Kidney (tissue), 14 donors: ENCODE measurements around the gene KPNA5. TPM values are rescaled to one million over a fixed set of nuclear protein-coding genes. Genes with fewer than 3 reads are reported as not detected.
"Not testable (repeated sequence)": the region's sequence is repeated elsewhere in the genome, so short reads cannot be mapped to it uniquely, and the experiment has no call there.

Experiments used
- DNase-seq, 5 donors: peaks; one replicate each; pipeline ENCODE4 v3.0.0-alpha.2; 2013 to 2020
- FAIRE-seq: peaks from 2 replicates; lab custom pipeline; 2012; peaks lifted over from hg19 to GRCh38; lab: Jason Lieb, UNC
- H3K27ac ChIP-seq, 2 donors: one replicate each; pipeline ENCODE4 v1.7.0; 2013; ENCODE audit warnings: low read depth in 2 of 2, low read length in 2 of 2, inconsistent platforms in 1 of 2
- H3K27me3 ChIP-seq: one replicate; pipeline ENCODE4 v1.7.1; 2013; ENCODE audit warnings: low read length, inconsistent platforms; ENCODE audit not compliant: control insufficient read depth, insufficient read depth
- H3K36me3 ChIP-seq, 3 donors: one replicate each; pipeline versions ENCODE4 v1.7.0 to v1.7.1; 2013; ENCODE audit warnings: low read length in 3 of 3, control low read depth in 1 of 3, inconsistent platforms in 1 of 3; ENCODE audit not compliant: insufficient read depth in 3 of 3, control insufficient read depth in 2 of 3
- H3K4me1 ChIP-seq, 3 donors: one replicate each; pipeline versions ENCODE4 v1.7.0 to v1.7.1; 2013; ENCODE audit warnings: low read length in 3 of 3, inconsistent platforms in 1 of 3, low read depth in 1 of 3; ENCODE audit not compliant: control insufficient read depth in 2 of 3, insufficient read depth in 2 of 3
- H3K4me3 ChIP-seq, 3 donors: one replicate each; pipeline versions ENCODE4 v1.7.0 to v1.8.1; 2013; ENCODE audit warnings: low read length in 3 of 3, control low read depth in 1 of 3, inconsistent platforms in 1 of 3
- H3K9ac ChIP-seq, 3 donors: one replicate each; pipeline versions ENCODE4 v1.7.0 to v1.7.1; 2013; ENCODE audit warnings: low read length in 3 of 3, control low read depth in 1 of 3, inconsistent platforms in 1 of 3
- H3K9me3 ChIP-seq, 3 donors: one replicate each; pipeline versions ENCODE4 v1.7.0 to v1.7.1; 2013; ENCODE audit warnings: low read length in 3 of 3, control low read depth in 1 of 3, inconsistent platforms in 1 of 3; ENCODE audit not compliant: control insufficient read depth in 2 of 3, insufficient read depth in 1 of 3
- intact Hi-C: fragments of 100-400 bp; cut with DNase I; formaldehyde crosslinking; loops from one replicate; pipeline ENCODE4 v1.11.1; 2022
- polyA plus RNA-seq: library from polyadenylated mRNA; stranded (reverse); fragments of 350-450 nt; fragmentation: Illumina TruSeq; extraction: RNeasy Lipid Tissue Mini Kit (QIAGEN cat#74804); gene quantifications from one replicate; pipeline ENCODE4 v1.2.3, GENCODE V29; 2014; ENCODE audit warnings: low read depth, low replicate concordance; ENCODE audit not compliant: insufficient read depth
- total RNA-seq: library from RNA; stranded (reverse); fragmentation: NEBNext Ultra II Directional; extraction: Animal tissue kit (Norgen Biotek cat#: 25700); gene quantifications from one replicate; pipeline ENCODE4 v1.2.1, GENCODE V29; 2021
- TF ChIP-seq, protein P1 (sequence below): IDR thresholded peaks from 3 replicates; pipeline ENCODE4 v1.5.1; 2012; ENCODE audit warnings: mild to moderate bottlenecking, moderate library complexity, borderline replicate concordance; ENCODE audit not compliant: insufficient read depth; ENCODE audit errors: extremely low read depth
- donor health status: control.
- donor health status: control.
- donor health status: control.
- donor health status: control.
- donor health status: control.
- donor health status: DM: yes; HTN: yes; CAD: no.
- donor health status: Normal renal cell carcinoma (clear cell type).

KPNA5 gene
- total and polyA plus RNA-seq, 2 donors from 2014 or later: 2.5 to 18.2 TPM

DNA sequence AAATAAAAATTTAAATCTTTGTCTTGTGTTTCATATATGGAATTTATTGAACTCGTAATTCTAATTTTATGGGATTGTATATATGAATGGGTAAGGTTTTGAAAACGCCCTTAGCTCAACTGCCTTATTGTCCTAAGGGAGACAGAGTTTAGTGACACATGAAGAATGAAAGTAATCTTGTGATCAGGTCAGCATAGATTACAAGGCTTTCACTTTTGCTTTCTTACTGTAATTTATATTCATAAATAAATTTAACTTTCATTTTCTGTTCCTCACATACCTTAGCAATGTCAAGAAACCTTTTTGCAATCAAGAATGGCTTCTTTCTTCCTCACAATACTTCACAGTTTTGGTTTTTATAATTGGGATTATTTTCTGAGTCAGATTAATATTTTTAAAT lies 14.4 kb downstream of the KPNA5 start:
- Histone ChIP-seq H3K36me3 (peaks cover 3 to 9% (median 6%) of the 10 kb centered on the region in 3 donors), H3K4me3 (no peak overlapping the region), H3K9ac (no peak overlapping the region), H3K9me3 (no peaks in the 10 kb centered on the region), H3K4me1 (no peaks in the 10 kb centered on the region), H3K27ac (no peak overlapping the region), H3K27me3 (no peaks in the 10 kb centered on the region)
- FAIRE-seq (peak; percentile 55), DNase-seq (no peak)
- TF ChIP-seq, protein P1, sequence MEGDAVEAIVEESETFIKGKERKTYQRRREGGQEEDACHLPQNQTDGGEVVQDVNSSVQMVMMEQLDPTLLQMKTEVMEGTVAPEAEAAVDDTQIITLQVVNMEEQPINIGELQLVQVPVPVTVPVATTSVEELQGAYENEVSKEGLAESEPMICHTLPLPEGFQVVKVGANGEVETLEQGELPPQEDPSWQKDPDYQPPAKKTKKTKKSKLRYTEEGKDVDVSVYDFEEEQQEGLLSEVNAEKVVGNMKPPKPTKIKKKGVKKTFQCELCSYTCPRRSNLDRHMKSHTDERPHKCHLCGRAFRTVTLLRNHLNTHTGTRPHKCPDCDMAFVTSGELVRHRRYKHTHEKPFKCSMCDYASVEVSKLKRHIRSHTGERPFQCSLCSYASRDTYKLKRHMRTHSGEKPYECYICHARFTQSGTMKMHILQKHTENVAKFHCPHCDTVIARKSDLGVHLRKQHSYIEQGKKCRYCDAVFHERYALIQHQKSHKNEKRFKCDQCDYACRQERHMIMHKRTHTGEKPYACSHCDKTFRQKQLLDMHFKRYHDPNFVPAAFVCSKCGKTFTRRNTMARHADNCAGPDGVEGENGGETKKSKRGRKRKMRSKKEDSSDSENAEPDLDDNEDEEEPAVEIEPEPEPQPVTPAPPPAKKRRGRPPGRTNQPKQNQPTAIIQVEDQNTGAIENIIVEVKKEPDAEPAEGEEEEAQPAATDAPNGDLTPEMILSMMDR: no peak
- intact Hi-C loops: no loop called here

- FAIRE-seq: no peak
- TF ChIP-seq, protein P1: no peak
These were observed 16.5 kb downstream of the KPNA5 start for GRCh38 chr6:116697480-116697879.

GRCh38 chr6:116703888-116704287 lies 22.9 kb downstream of the KPNA5 start:
- H3K27ac ChIP-seq, H3K27me3 ChIP-seq, FAIRE-seq, H3K9me3 ChIP-seq, DNase-seq, H3K9ac ChIP-seq, H3K4me3 ChIP-seq, H3K4me1 ChIP-seq, intact Hi-C loops: not testable (repeated sequence)
- H3K36me3 ChIP-seq: peaks cover 3 to 16% (median 13%) of the 10 kb centered on the region in 3 donors

More at GRCh38 chr6:116697480-116697879, 16.5 kb downstream of the KPNA5 start:
- Histone ChIP-seq H3K4me3 (no peak overlapping the region), H3K36me3 (peaks cover 3 to 9% (median 6%) of the 10 kb centered on the region in 3 donors), H3K9ac (no peak overlapping the region), H3K27ac (no peak overlapping the region), H3K4me1 (no peaks in the 10 kb centered on the region), H3K9me3 (no peaks in the 10 kb centered on the region), H3K27me3 (no peaks in the 10 kb centered on the region)
- intact Hi-C loops: no loop called here
- no peak for DNase-seq

DNA sequence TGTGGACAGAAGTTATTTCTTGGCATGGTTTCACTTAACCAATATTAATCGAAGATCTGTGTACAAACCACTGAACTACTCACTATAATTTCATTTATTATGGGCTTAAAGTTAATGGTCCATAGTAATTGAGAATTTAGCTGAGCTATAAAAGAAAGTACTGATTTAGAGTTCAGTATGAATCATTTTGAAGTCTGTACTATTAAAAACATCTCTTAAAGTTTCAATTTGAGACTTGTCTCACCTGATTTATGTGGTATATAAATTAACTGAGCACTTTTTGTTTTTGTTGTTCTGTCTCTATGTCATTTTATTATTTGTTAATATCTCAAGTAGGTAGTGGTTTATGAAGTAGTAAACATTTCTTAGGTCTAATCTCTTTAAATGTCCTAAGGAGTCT lies 24.9 kb downstream of the KPNA5 start:
- no peaks in the 10 kb centered on the region for H3K4me1 ChIP-seq
- no peak overlapping the region for H3K27ac ChIP-seq
- H3K4me3 ChIP-seq: no peak overlapping the region
- DNase-seq: no peak
- intact Hi-C loops: no loop called here
- H3K9ac ChIP-seq: no peak overlapping the region
- TF ChIP-seq, protein P1: no peak
- H3K27me3 ChIP-seq: no peaks in the 10 kb centered on the region
- no peak for FAIRE-seq
- H3K36me3 ChIP-seq: peaks cover 0 to 11% (median 7%) of the 10 kb centered on the region in 3 donors
- H3K9me3 ChIP-seq: no peaks in the 10 kb centered on the region
